Calu3 (cell line): ENCODE results near the gene FOXN3. TPM values are rescaled to one million over a fixed set of nuclear protein-coding genes. Genes with fewer than 3 reads are reported as not detected.
A peak's percentile ranks its signal among the peaks of the same experiment; 100 is the strongest.

ENCODE experiments used
- BruUV-seq: library from RNA; stranded (reverse); fragments of 400-500 nt; replicated peaks from 2 replicates; lab custom pipeline; 2021; lab: Mats Ljungman, UMichigan
- CTCF ChIA-PET: fragments of 300-600 bp; sonication (Branson Sonifier 250); formaldehyde crosslinking; loops from one replicate; lab custom pipeline; 2022; ENCODE audit warnings: antibody characterized with exemption; lab: Charles Lee
- DNase-seq: peaks from one replicate; pipeline ENCODE4 v3.0.0; 2022
- H3K27ac Mint-ChIP-seq: one replicate; pipeline ENCODE4 v1.8.0; 2022; ENCODE audit warnings: mixed read lengths; ENCODE audit not compliant: unreplicated experiment
- H3K27me3 Mint-ChIP-seq: one replicate; pipeline ENCODE4 v1.8.0; 2022; ENCODE audit warnings: mixed read lengths; ENCODE audit not compliant: unreplicated experiment
- H3K36me3 Mint-ChIP-seq: one replicate; pipeline ENCODE4 v1.8.0; 2022; ENCODE audit warnings: mild to moderate bottlenecking, moderate library complexity, mixed read lengths; ENCODE audit not compliant: insufficient read depth, unreplicated experiment
- H3K4me1 Mint-ChIP-seq: one replicate; pipeline ENCODE4 v1.8.0; 2022; ENCODE audit warnings: mild to moderate bottlenecking, low read depth, mixed read lengths; ENCODE audit not compliant: unreplicated experiment
- H3K4me3 Mint-ChIP-seq: one replicate; pipeline ENCODE4 v1.8.0; 2022; ENCODE audit warnings: mild to moderate bottlenecking, low read depth, moderate library complexity, mixed read lengths; ENCODE audit not compliant: unreplicated experiment
- H3K9me3 Mint-ChIP-seq: one replicate; pipeline ENCODE4 v1.8.0; 2022; ENCODE audit warnings: low read depth, mixed read lengths; ENCODE audit not compliant: unreplicated experiment
- intact Hi-C: fragments of 100-400 bp; cut with micrococcal nuclease; formaldehyde crosslinking; loops from one replicate; pipeline ENCODE4 v1.10.0; 2022; ENCODE audit not compliant: unreplicated experiment
- total RNA-seq: library from RNA; stranded (reverse); gene quantifications from 2 replicates; pipeline ENCODE4 v1.2.3, GENCODE V29; 2022
- TF ChIP-seq, protein P1 (sequence below): fragments of 200-600 bp; IDR thresholded peaks from one replicate; pipeline ENCODE4 v1.8.0; 2022; ENCODE audit warnings: antibody characterized with exemption; ENCODE audit not compliant: unreplicated experiment

Gene FOXN3
- total RNA-seq, 1 experiment from 2014 or later, result 11.8 TPM

DNA sequence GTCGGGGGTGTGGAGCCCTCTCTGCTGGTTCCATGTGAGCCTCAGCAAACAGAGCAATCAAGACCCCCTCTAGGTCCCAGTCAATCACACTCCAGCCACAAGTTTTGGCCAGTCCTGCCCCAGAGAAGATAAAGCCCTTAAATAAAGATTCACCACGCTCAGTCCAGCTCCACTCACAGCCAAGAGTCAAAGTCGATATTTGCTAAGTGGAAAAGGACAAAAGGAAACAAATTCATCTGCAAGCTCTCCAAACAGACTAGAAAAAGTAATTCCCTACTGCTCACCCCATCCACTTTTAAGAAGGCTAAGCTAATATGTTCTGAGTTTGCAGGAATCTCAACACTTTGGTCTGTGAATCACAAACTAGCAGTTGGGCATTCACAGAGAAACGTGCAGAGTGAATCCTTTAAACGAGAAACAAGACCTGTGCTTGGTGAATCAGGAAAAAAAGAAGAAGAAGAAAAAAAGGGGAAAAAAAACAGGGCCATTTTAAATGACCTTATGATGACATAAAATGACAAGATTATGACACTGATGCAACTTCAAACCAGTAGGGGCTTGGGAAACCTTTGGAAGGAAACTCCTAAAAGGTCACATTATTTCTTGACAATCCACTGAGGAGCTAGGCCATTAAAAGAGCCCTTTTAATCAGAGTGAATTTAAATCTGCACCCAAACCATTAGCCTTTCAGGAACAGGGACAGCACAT is 41.8 kb upstream of the FOXN3 start:
- CTCF ChIA-PET, result no interaction called here
- intact Hi-C loops, result no loop called here
- no peaks in the 10 kb centered on the region for H3K9me3 Mint-ChIP-seq
- H3K36me3 Mint-ChIP-seq, result peaks cover 5% of the 10 kb centered on the region
- H3K4me3 Mint-ChIP-seq, result no peak overlapping the region
- H3K27ac Mint-ChIP-seq, result no peak overlapping the region
- no peaks in the 10 kb centered on the region for H3K4me1 Mint-ChIP-seq
- TF ChIP-seq, protein P1, sequence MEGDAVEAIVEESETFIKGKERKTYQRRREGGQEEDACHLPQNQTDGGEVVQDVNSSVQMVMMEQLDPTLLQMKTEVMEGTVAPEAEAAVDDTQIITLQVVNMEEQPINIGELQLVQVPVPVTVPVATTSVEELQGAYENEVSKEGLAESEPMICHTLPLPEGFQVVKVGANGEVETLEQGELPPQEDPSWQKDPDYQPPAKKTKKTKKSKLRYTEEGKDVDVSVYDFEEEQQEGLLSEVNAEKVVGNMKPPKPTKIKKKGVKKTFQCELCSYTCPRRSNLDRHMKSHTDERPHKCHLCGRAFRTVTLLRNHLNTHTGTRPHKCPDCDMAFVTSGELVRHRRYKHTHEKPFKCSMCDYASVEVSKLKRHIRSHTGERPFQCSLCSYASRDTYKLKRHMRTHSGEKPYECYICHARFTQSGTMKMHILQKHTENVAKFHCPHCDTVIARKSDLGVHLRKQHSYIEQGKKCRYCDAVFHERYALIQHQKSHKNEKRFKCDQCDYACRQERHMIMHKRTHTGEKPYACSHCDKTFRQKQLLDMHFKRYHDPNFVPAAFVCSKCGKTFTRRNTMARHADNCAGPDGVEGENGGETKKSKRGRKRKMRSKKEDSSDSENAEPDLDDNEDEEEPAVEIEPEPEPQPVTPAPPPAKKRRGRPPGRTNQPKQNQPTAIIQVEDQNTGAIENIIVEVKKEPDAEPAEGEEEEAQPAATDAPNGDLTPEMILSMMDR, result no peak
- DNase-seq, result no peak
- H3K27me3 Mint-ChIP-seq, result peaks cover 14% of the 10 kb centered on the region
- BruUV-seq, result no TSS peak

DNA sequence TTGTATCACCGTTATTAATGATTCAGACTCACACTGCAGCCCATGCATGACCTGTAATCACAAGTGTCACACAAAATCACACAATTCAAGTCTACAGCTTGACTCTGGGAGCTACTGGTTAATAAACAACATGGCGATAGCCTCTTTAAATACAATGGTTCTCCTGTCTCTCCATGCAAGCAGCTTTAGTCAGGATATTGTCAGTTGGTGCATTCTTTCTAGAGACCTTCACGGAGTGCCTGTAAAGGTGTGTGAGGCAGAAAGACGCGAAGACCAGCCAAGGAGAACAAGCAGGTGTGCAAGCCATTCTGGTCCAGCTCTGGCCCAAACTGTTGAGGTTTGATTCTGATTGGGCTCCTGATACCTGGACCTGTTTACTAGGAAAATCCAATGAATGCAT is 40.0 kb upstream of the FOXN3 start:
- TF ChIP-seq, protein P1, result no peak
- Mint-ChIP-seq H3K27me3 (peaks cover 14% of the 10 kb centered on the region), H3K27ac (no peak overlapping the region), H3K9me3 (no peaks in the 10 kb centered on the region), H3K36me3 (peaks cover 5% of the 10 kb centered on the region), H3K4me1 (no peaks in the 10 kb centered on the region), H3K4me3 (no peak overlapping the region)
- CTCF ChIA-PET, result no interaction called here
- intact Hi-C loops, result no loop called here
- DNase-seq, result no peak
- no TSS peak for BruUV-seq

DNA sequence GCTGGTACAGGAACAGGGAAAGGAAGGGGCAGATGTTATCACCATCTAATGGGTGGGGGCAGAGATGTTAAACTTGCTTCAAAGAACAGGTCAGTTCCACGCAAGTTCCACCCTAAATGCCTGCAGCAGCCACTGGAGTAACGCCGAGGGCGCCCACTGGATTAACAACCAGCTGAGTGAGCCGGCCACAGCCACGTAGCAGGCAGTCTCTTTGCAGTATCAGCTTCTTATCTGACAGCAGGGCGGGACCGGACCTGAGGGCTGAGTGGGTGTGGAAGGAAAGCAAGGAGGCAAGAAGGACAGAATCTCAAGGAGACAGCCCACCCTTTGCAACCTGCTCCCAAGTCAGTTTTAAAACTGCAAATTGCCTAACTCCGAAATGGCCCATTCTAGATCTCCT is 38.4 kb upstream of the FOXN3 start:
- CTCF ChIA-PET, result no interaction called here
- peak; percentile 8 for DNase-seq
- Mint-ChIP-seq H3K9me3 (no peaks in the 10 kb centered on the region), H3K36me3 (peaks cover 5% of the 10 kb centered on the region), H3K27me3 (peaks cover 14% of the 10 kb centered on the region), H3K27ac (no peak overlapping the region), H3K4me1 (no peaks in the 10 kb centered on the region), H3K4me3 (no peak overlapping the region)
- BruUV-seq, result no TSS peak
- intact Hi-C loops, result no loop called here
- TF ChIP-seq, protein P1, result no peak

DNA sequence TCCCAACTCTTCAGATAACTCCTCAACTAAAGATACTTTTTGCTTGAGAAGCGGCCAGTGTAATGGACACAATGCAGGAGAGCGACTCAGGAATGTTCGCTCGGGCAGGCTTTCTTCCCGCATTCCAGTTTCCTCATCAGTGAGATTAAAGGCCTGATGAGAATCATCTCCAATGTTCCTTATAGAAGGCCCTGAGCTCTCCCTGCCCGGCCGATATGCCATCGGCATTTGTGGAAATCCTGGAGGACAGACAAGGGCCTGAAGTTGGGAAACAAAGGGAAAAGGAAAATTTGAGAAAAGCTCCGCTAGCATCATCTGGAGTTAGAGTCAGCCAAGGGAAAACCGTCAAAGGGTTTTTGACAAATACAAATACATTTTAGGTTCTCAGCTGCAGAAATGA is 38.0 kb upstream of the FOXN3 start:
- H3K4me1 Mint-ChIP-seq, result no peaks in the 10 kb centered on the region
- H3K27ac Mint-ChIP-seq, result no peak overlapping the region
- H3K36me3 Mint-ChIP-seq, result peaks cover 5% of the 10 kb centered on the region

More for the DNA sequence above, 38.0 kb upstream of the FOXN3 start:
- intact Hi-C loops, result no loop called here
- DNase-seq, result no peak
- TF ChIP-seq, protein P1, result no peak
- CTCF ChIA-PET, result no interaction called here
- Mint-ChIP-seq H3K27me3 (peaks cover 14% of the 10 kb centered on the region), H3K4me3 (no peak overlapping the region), H3K9me3 (no peaks in the 10 kb centered on the region)
- no TSS peak for BruUV-seq
